Thyroid gland (tissue), 4 donors: ENCODE results near the gene FARS2.

Source experiments
- POLR2A ChIP-seq, 2 donors: fragments of 450-650 bp; IDR thresholded peaks; one replicate each; pipeline ENCODE4 v1.6.1; 2017; ENCODE audit warnings: antibody characterized with exemption in 2 of 2, mild to moderate bottlenecking in 2 of 2, moderate library complexity in 1 of 2
- TF ChIP-seq, protein P1 (sequence below), 6 experiments: fragments of 200-600 bp in 3 of 6; fragments of 450-650 bp in 3 of 6; sonication (generic) in 3 of 6; IDR thresholded peaks; one replicate each; pipeline ENCODE4 v1.5.1; 2016 to 2019; ENCODE audit warnings: antibody characterized with exemption in 6 of 6, mild to moderate bottlenecking in 2 of 6, inconsistent platforms in 1 of 6, moderate library complexity in 1 of 6

DNA sequence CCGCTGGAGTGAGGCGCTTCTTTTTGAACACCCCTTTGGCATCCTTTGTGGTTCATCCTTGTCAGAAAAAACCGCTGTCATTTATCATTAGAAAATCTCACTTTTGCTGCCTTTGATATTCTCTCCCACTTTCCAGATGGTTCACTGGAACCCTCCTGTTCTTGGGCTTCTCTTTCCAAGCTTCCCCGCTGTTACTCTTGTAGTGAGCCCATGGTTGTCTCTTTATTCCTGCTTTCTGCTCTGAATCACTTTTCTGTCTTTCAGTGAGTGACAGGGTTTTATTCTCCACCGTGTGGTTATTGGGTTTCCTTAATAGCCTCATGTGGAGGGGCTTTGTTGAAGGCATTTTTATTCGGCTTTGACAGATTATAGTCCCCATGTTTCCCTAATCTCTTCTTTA is 117.0 kb downstream of the FARS2 start:
- no peak for TF ChIP-seq POLR2A (IDR thresholded peaks at IDR 0.05)
- TF ChIP-seq, protein P1, sequence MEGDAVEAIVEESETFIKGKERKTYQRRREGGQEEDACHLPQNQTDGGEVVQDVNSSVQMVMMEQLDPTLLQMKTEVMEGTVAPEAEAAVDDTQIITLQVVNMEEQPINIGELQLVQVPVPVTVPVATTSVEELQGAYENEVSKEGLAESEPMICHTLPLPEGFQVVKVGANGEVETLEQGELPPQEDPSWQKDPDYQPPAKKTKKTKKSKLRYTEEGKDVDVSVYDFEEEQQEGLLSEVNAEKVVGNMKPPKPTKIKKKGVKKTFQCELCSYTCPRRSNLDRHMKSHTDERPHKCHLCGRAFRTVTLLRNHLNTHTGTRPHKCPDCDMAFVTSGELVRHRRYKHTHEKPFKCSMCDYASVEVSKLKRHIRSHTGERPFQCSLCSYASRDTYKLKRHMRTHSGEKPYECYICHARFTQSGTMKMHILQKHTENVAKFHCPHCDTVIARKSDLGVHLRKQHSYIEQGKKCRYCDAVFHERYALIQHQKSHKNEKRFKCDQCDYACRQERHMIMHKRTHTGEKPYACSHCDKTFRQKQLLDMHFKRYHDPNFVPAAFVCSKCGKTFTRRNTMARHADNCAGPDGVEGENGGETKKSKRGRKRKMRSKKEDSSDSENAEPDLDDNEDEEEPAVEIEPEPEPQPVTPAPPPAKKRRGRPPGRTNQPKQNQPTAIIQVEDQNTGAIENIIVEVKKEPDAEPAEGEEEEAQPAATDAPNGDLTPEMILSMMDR (IDR thresholded peaks at IDR 0.05) = no peak
